AG04450 (cell line): ENCODE results near the gene CNPY2. TPM values are rescaled to one million over a fixed set of nuclear protein-coding genes. Genes with fewer than 3 reads are reported as not detected.

Experiments used
- CTCF ChIA-PET: fragments of 300-600, 350-600 bp; formaldehyde crosslinking; extraction: SDS; loops from one replicate; lab custom pipeline; 2022; ENCODE audit warnings: antibody characterized with exemption, inconsistent platforms; lab: Charles Lee
- POLR2A ChIA-PET: fragments of 350-600 bp; formaldehyde crosslinking; extraction: SDS; loops from one replicate; lab custom pipeline; 2021; ENCODE audit warnings: antibody characterized with exemption, inconsistent platforms; lab: Yijun Ruan, JAX
- DNase-seq: peaks from one replicate; pipeline ENCODE4 v3.0.0-alpha.2; 2011; ENCODE audit warnings: low read depth, low spot score
- H3K27ac ChIP-seq: one replicate; pipeline ENCODE4 v1.5.1; 2012; ENCODE audit warnings: low read depth, low read length, control low read depth
- H3K27me3 ChIP-seq: one replicate; pipeline ENCODE4 v1.6.0; 2012; ENCODE audit warnings: low read length; ENCODE audit not compliant: control insufficient read depth, insufficient read depth
- H3K4me3 ChIP-seq: 2 replicates; pipeline ENCODE4 v1.5.1; 2011; ENCODE audit warnings: mild to moderate bottlenecking, low read depth, low read length, control low read depth
- H3K9me3 ChIP-seq: 2 replicates; pipeline ENCODE4 v1.5.1; 2012; ENCODE audit warnings: low read length; ENCODE audit not compliant: control insufficient read depth, insufficient read depth
- CTCF ChIP-seq: IDR thresholded peaks from 2 replicates; pipeline ENCODE4 v1.5.1; 2011; ENCODE audit warnings: low read depth, low read length, control low read depth, inconsistent platforms
- polyA plus RNA-seq: library from polyadenylated mRNA; depleted of rRNA; stranded (reverse); fragments of >200 nt; gene quantifications from 2 replicates; pipeline ENCODE4 v1.2.3, GENCODE V29; 2011; rRNA removed
- small RNA-seq: library from RNA; depleted of rRNA; stranded (forward); fragments of <200 nt; gene quantifications from one replicate; pipeline ENCODE3, GENCODE V24; 2012; ENCODE audit warnings: low read depth; ENCODE audit not compliant: insufficient read length

The CNPY2 gene
- polyA plus RNA-seq, 1 experiment, result 186 TPM

DNA sequence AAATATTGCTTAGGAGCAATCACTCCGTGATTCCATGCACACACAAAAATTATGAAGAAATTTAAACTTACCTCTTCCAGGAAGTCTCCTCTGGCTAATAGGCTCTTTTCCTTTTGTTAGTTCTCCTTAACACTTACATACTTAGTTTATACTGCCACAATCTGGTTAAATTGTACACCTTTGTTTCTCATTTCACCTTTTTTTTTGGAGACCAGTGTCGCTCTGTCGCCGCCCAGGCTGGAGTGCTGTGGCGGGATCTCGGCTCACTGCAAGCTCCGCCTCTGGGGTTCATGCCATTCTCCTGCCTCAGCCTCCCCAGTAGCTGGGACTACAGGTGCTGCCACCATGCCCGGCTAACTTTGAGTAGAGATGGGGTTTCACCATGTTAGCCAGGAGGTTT is 55.4 kb downstream of the CNPY2 start:
- POLR2A ChIA-PET, result no interaction called here
- DNase-seq, result no peak
- TF ChIP-seq CTCF, result no peak
- CTCF ChIA-PET, result no interaction called here
- Histone ChIP-seq H3K4me3 (no peak overlapping the region), H3K27ac (no peak overlapping the region), H3K27me3 (no peaks in the 10 kb centered on the region), H3K9me3 (no peaks in the 10 kb centered on the region; the same call in 1 of the 2 replicates)

Small RNAs within 50 kb of the gene (small RNA-seq; reads per million reads assigned to genes)
- gene RNU7-40P, result 15.1 reads per million, percentile 75 among the genes with 10 or more reads in this experiment

Other genes with a start within 250 kb of the CNPY2 start
- 1.7 and 2.1 TPM in 2 replicates for gene ERBB3, start 235.8 kb downstream of the CNPY2 start, polyA plus RNA-seq
- 169 and 223 TPM in 2 replicates for gene PA2G4, start 211.4 kb downstream of the CNPY2 start, polyA plus RNA-seq
- gene RPL41, start 199.4 kb downstream of the CNPY2 start, polyA plus RNA-seq, result 7,461 and 7,686 TPM in 2 replicates
- 1.5 and 1.9 TPM in 2 replicates for gene ZC3H10, start 197.7 kb downstream of the CNPY2 start, polyA plus RNA-seq
- 127 and 140 TPM in 2 replicates for gene ESYT1, start 187.7 kb downstream of the CNPY2 start, polyA plus RNA-seq
- gene MYL6B, start 163.4 kb downstream of the CNPY2 start, polyA plus RNA-seq, result 118 and 124 TPM in 2 replicates
- 5,661 and 5,957 TPM in 2 replicates for gene MYL6, start 157.6 kb downstream of the CNPY2 start, polyA plus RNA-seq
- gene SMARCC2, start 126.5 kb downstream of the CNPY2 start, polyA plus RNA-seq, result 90.2 and 101 TPM in 2 replicates
- 97.2 and 123 TPM in 2 replicates for gene RNF41, start 94.1 kb downstream of the CNPY2 start, polyA plus RNA-seq
- 46.9 and 52.5 TPM in 2 replicates for gene NABP2, start 91.6 kb downstream of the CNPY2 start, polyA plus RNA-seq
- gene SLC39A5, start 85.9 kb downstream of the CNPY2 start, polyA plus RNA-seq, result not detected in 2 replicates
- 16.0 and 20.2 TPM in 2 replicates for gene ANKRD52, start 57.6 kb downstream of the CNPY2 start, polyA plus RNA-seq
- 12.1 and 15.6 TPM in 2 replicates for gene COQ10A, start 49.0 kb downstream of the CNPY2 start, polyA plus RNA-seq
- 167 and 173 TPM in 2 replicates for gene CS, start 15.7 kb downstream of the CNPY2 start, polyA plus RNA-seq
- 18.5 and 22.2 TPM in 2 replicates for gene PAN2, start 18.0 kb upstream of the CNPY2 start, polyA plus RNA-seq
- 0.19 TPM in 1 of 2 replicates, not detected in the other for gene IL23A, start 22.9 kb upstream of the CNPY2 start, polyA plus RNA-seq
- 179 and 193 TPM in 2 replicates for gene STAT2, start 44.1 kb upstream of the CNPY2 start, polyA plus RNA-seq
- gene APOF, start 46.9 kb upstream of the CNPY2 start, polyA plus RNA-seq, result not detected in 2 replicates
- gene TIMELESS, start 133.4 kb upstream of the CNPY2 start, polyA plus RNA-seq, result 2.0 and 3.3 TPM in 2 replicates
- not detected in 2 replicates for gene MIP, start 138.7 kb upstream of the CNPY2 start, polyA plus RNA-seq
- gene SPRYD4, start 152.6 kb upstream of the CNPY2 start, polyA plus RNA-seq, result 2.0 TPM in 2 replicates
- gene GLS2, start 172.2 kb upstream of the CNPY2 start, polyA plus RNA-seq, result 0.10 and 0.12 TPM in 2 replicates
- 96.4 and 117 TPM in 2 replicates for gene RBMS2, start 205.8 kb upstream of the CNPY2 start, polyA plus RNA-seq